ENCODE measurements around the gene CNGA4. TPM values are rescaled to one million over a fixed set of nuclear protein-coding genes. Genes with fewer than 3 reads are reported as not detected.
"Not testable (repeated sequence)": the region's sequence is repeated elsewhere in the genome, so short reads cannot be mapped to it uniquely, and the experiment has no call there.

The CNGA4 gene
- total RNA-seq, 1 donor from 2014 or later: not detected

- no peak for DNase-seq (ENCODE audit: low spot score)
Observed at GRCh38 chr11:6224421-6224820, 14.5 kb upstream of the CNGA4 start.

DNA sequence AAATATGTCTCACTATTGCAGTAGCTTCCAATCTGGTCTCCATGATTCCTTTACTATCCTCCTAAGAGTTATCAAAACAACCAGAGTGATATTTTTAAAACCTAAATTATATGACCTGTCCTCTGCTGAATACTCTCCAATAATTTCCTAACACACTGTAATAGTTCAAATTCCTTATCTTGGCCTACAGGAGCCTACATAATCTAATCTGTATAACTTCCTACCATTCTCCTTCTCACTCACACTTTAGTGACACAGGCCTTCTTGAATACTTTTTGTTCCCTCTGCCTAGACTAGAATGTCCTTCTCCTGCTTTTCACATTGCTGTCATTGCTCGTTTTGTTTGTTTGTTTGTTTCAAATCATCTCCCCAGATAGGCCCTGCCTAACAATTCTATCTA lies 13.9 kb upstream of the CNGA4 start:
- DNase-seq (ENCODE audit: low spot score): no peak

DNA sequence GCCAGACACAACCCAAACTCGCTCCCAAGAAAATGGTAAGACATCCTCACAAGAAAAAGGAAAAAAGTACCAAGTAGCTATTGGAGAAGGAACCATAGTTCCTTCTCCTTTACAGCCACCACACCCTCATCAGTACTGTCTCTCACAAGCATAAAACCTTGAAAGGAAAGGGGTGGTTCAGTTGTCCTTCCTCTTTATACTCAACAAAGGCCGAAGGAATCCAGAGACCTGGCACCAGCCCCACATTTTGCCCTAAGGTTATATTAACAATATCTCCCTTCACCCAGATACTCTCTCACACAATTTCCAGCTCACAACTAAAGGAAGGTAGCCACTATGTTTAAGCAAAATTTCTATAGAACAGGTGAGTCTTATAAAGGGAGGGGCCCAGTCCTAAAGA lies 13.0 kb upstream of the CNGA4 start:
- DNase-seq (ENCODE audit: low spot score): no peak

DNA sequence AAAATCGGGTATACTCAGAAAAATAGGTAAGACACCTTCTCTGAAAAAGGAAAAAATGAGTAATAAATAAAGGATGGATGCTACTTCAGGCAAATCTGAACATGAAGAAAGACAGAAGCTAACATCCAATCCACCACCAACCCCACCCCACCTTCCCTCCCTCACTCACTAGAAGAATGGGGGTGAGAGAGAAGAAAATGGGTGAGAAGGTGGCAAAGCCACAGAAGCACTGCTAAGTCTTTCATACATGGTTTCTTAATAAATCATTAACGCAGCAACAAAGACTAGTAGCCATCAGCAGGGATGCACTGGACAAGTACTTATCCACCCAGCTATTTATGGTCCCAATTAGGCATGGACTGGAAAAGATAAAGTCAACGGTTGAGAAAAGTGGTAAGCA lies 10.4 kb upstream of the CNGA4 start:
- no peak for DNase-seq (ENCODE audit: low spot score)

DNA sequence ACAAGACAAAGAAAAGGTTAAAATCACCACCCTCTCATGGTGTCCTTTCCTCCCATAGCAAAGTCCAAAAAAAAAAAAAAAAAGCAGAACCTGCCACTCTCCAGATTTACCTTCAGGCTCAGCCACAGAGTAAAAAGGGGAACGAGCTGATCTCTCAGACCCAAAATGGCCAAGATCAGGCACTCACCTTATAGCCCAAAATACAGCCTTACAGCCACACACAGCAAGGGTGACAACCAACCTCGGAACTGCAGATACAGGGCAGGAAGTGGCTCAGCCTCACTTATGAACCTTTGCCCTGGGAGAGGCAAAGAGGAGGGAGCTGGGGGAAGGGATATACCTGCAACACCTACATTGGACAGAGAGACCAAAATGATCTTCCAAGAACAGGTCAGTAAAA lies 9.0 kb upstream of the CNGA4 start:
- DNase-seq (ENCODE audit: low spot score): no peak

DNA sequence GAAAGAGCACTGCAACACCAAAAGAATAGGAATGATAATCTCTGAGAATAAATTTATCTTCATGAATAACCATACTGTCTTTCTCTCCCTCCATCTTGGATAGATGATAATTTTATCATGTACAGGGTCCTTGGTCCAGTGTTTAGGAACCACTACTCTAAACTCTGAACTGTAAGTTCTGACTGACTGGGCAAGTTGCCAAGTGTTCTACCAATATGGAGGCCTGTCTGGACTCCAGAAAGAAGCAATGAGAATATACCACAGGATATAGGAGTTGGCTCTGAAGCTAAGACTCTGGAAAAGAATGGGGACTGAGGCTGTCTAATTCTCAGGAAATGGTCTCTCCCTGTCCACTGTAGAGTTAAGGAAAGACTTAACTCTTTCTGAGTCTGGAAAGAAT lies 6.0 kb upstream of the CNGA4 start:
- no peak for DNase-seq (ENCODE audit: low spot score)

DNA sequence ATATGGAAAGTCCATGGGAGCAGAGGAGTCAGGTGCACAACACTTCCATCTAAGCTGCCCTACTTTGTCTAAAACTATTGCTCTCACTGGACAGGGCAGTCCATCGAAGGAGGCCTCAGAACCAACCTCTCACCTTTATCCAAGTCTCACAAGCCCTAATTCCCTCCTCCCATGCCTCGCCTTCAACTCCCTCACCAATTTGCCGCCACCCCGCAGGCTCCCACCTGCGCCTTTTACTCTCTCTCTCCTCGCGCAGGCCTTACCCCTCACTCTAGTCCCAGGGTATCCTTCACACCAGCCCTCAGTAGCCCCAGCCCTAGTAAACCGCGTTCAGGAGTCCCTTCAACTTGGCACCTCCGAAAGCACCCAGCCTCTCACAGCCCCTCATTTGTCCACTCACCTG lies 4.9 kb upstream of the CNGA4 start:
- DNase-seq (ENCODE audit: low spot score): no peak

DNA sequence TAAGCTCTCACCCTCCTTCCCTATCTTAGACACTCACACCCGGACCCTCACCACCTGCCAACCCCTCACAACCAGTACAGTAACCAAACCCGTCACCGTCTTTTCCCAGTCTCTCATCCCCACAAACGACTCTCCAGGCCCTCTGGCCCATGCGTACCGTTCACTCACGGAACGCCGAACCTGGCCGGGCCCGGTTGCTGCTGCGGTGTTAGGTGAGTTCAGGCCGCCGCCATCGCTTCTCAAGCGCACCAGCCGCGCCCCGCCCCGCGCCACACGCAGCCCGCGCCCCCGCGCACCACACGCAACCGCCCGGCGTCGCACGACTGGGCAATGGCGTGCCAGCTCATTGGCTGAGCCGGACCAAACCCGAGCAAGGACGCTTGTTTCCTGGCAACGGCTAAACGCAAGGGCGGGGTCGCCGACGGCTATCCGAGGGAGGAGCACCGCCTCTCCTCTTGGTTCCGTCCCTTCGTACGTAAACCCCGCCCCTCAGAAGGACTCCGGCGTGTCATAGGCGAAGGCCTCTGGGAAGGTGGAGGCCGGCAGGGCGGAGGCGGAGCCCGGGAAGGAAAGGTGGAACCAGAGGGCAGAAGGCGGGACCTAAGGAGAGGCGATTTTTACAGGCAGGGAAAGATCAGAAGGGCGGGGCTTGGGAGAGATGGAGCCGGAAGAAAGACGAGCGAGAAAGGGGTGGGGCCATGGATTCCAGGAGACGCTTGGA lies 4.3 kb upstream of the CNGA4 start, which contains the start of gene FHIP1B:
Gene FHIP1B, minus strand, starts transcription at position 250 of the 721 bp plus-strand sequence. CDS start 10,120 bp downstream, outside the sequence.
- peak; percentile 100 for DNase-seq (ENCODE audit: low spot score)

GRCh38 chr11:6237266-6237665 lies 1.6 kb upstream of the CNGA4 start:
- no peak for DNase-seq (ENCODE audit: low spot score)

DNA sequence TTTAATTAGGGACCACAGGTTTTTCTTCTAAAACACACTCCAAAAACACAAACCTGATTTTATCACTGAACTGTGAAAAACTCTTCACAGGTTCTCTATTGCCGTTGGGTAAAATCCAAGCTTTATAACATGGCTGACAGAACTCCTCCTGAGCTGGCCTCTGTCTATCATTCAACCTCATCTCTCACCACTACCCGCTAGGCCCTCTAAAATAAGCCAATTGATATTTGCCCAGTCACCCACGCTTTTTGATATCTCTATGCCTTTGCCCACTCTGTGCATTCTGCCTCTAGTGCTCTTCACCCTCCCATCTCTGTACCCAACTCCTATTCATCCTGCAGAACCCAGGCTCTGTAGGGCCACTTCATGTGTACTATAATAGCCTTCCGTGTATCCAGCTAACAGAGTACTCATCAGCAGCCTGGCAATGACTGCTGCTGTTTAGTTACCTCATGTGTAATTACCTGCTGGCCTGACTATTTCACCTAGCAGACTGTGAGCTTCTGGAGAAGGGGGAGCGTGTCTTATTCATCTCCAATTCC lies 1.1 kb upstream of the CNGA4 start:
- DNase-seq (ENCODE audit: low spot score): no peak

DNA sequence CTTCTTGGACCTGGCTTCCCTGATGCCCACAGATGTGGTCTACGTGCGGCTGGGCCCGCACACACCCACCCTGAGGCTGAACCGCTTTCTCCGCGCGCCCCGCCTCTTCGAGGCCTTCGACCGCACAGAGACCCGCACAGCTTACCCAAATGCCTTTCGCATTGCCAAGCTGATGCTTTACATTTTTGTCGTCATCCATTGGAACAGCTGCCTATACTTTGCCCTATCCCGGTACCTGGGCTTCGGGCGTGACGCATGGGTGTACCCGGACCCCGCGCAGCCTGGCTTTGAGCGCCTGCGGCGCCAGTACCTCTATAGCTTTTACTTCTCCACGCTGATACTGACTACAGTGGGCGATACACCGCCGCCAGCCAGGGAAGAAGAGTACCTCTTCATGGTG lies 1.2 kb downstream of the CNGA4 start:
- DNase-seq (ENCODE audit: low spot score): no peak

DNA sequence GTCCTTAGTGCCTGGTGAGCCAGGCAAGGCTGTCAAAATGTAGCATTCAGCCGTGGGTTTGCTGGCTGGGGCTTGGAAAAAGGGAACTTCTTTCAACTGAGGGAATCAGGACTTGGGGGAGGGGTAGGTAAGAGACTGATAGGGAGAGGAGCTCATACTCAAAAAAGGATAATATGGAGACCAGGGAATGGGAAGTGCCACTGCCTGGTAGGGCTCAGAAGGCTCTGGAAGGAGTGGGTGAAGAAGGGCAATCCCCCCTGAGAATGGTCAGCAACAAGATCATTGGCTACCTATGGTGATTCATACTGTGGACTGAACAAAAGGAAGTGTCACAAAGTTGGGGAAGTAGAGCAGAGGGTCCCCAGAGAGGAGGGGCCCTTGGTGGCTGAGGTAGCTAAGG lies 1.9 kb downstream of the CNGA4 start:
- no peak for DNase-seq (ENCODE audit: low spot score)

- DNase-seq (ENCODE audit: low spot score): no peak
Observed at GRCh38 chr11:6241316-6241715, 2.4 kb downstream of the CNGA4 start.

DNA sequence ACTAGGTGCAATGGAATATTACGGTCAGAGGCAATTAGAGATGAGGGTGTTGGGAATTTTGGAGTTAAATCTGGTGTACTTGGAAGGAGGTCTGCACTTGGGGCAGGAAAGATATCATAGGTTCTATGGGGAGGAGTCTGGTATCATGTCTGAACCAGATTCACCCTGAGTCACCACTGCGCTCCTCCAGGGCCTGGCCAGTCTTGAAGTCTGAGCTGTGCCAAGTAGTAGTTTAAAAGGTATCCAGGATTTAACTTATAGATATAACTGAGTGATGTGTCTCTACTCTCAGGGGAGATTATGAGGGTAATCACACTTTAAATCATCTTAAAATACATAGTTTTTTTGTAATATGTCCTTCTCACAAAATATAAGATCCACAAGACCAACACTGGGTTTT lies 6.6 kb downstream of the CNGA4 start:
- DNase-seq (ENCODE audit: low spot score): peak; percentile 67

DNA sequence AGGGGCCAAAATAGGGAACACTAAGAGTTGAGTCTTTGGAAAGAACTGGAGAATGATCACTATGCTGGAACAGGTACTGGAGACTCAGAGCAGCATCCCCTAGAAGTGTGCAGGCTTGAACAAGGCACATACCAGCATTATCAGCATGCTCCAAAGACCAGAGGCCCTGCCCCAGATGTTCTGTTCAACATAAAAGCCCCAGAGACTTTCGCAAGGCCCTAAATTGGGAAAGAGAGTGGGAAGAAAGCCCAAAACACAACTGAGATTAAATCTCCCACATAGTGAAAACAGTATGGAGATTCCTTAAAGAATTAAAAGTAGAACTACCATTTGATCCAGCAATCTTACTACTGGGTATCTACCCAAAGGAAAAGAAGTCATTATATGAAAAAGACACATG lies 9.4 kb downstream of the CNGA4 start:
- peak; percentile 93 for DNase-seq (ENCODE audit: low spot score)

DNA sequence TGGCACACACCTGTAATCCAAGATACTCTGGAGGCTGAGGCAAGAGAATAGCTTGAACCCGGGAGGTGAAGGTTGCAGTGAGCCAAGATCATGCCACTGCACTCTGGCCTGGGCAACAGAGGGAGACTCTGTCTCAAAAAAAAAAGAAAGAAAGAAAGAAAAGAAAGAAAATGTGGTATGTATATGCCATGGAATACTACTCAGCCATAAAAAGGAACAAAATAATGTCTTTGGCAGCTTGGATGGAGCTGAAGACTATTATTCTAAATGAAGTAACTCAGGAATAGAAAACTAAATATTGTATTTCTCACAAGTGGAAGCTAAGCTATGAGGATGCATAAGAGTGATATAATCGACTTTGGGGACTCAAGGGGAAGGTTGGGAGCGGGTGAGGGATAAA lies 10.0 kb downstream of the CNGA4 start:
- DNase-seq (ENCODE audit: low spot score): not testable (repeated sequence)

- DNase-seq (ENCODE audit: low spot score): peak; percentile 96
Observed at GRCh38 chr11:6249770-6250555, 11.1 kb downstream of the CNGA4 start.

GRCh38 chr11:6251120-6251733 lies 12.3 kb downstream of the CNGA4 start:
- peak; percentile 79 for DNase-seq (ENCODE audit: low spot score)

GRCh38 chr11:6251990-6252473 lies 13.1 kb downstream of the CNGA4 start:
- DNase-seq (ENCODE audit: low spot score): peak; percentile 49

GRCh38 chr11:6253197-6253596 lies 14.3 kb downstream of the CNGA4 start:
- no peak for DNase-seq (ENCODE audit: low spot score)

DNA sequence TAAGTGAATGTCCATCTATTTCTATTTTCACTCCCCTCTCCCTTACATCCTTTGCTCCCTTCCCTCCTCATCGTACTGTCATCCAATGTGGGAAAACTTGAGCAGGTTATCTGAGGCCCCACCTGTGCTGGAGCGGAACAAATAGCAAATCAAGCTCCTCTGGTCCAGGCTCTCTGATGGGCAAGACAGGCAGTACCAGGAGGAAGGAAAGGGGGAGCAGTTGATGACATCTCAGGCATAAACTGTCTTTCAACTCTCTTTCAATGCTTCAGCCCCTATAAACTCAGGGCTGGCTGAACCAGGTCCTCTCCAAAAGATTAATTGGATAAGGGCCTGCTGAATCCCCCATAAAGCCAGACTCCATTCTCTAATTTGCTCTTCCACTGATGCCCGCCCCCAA lies 19.3 kb downstream of the CNGA4 start:
- DNase-seq (ENCODE audit: low spot score): no peak

DNA sequence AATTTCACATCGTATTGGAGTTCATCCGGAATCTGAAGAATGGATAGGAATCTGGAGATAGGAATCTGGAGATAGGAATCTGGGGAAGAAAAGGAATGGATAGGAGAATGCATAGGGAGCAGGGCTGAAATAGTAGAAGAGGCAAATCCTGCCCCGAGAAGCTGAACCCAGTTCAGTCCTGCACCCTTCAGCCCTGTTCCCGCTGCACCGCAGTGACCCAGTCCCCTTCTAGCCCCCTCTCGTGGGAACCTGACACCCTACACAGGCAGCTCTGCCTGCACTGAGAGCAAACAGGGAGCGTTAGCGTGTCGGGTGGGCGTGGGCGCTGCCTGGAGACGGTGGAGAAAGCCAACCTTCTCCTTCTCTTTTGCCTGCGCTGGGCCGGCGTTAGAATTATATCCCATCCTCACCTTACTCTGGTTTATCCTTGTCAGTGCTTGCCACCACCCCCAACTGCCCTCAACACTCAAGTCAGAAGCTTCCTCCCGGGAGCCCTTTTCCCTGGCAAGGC lies 19.7 kb downstream of the CNGA4 start:
- DNase-seq (ENCODE audit: low spot score): no peak

Data from umbilical cord (tissue), 2 donors.